HepG2 (cell line): ENCODE data around the gene CCDC17. TPM values are rescaled to one million over a fixed set of nuclear protein-coding genes. Genes with fewer than 3 reads are reported as not detected.

Experiments
- ARID4A ChIP-seq: sonication (generic); formaldehyde crosslinking; IDR thresholded peaks from 2 replicates; pipeline ENCODE4 v1.5.0; 2020; ENCODE audit warnings: mild to moderate bottlenecking, missing genetic modification reagents, borderline replicate concordance
- CREB1 ChIP-seq, 2 experiments: fragments of 450-650 bp in 1 of 2; IDR thresholded peaks; 2 replicates each; pipeline ENCODE4 v1.6.1; 2016 to 2017; ENCODE audit warnings: control low read depth in 1 of 2, mild to moderate bottlenecking in 1 of 2, missing compliant biosample characterization in 1 of 2, missing genetic modification characterization in 1 of 2
- FOXK1 ChIP-seq: sonication (generic); formaldehyde crosslinking; IDR thresholded peaks from 2 replicates; pipeline ENCODE4 v1.4.0; 2020; ENCODE audit warnings: low read depth, missing genetic modification reagents, borderline replicate concordance
- GFI1 ChIP-seq: sonication (generic); formaldehyde crosslinking; IDR thresholded peaks from 2 replicates; pipeline ENCODE4 v1.5.0; 2020; ENCODE audit warnings: missing genetic modification reagents, mild to moderate bottlenecking, borderline replicate concordance
- HOXD1 ChIP-seq: sonication (generic); formaldehyde crosslinking; IDR thresholded peaks from 2 replicates; pipeline ENCODE4 v1.5.0; 2020; ENCODE audit warnings: missing genetic modification reagents
- IKZF4 ChIP-seq: sonication (generic); formaldehyde crosslinking; IDR thresholded peaks from 2 replicates; pipeline ENCODE4 v1.5.1; 2020; ENCODE audit warnings: borderline replicate concordance, mild to moderate bottlenecking, low read depth, missing genetic modification reagents; ENCODE audit errors: not compliant biosample characterization
- IRX3 ChIP-seq: sonication (generic); formaldehyde crosslinking; IDR thresholded peaks from 2 replicates; pipeline ENCODE4 v1.8.1; 2023; ENCODE audit warnings: mild to moderate bottlenecking, low read depth, missing genetic modification reagents, borderline replicate concordance
- KLF9 ChIP-seq: IDR thresholded peaks from 2 replicates; pipeline ENCODE4 v1.6.1; 2016; ENCODE audit warnings: low read depth
- NCOA1 ChIP-seq: sonication (generic); formaldehyde crosslinking; IDR thresholded peaks from 2 replicates; pipeline ENCODE4 v1.9.0; 2021; ENCODE audit warnings: missing genetic modification reagents
- ONECUT2 ChIP-seq: sonication (generic); formaldehyde crosslinking; IDR thresholded peaks from 2 replicates; pipeline ENCODE4 v1.4.0; 2020; ENCODE audit warnings: missing genetic modification reagents
- PHF5A ChIP-seq: IDR thresholded peaks from one replicate; pipeline ENCODE4 v1.6.1; 2018; ENCODE audit warnings: low read depth, missing genetic modification reagents; ENCODE audit not compliant: unreplicated experiment
- SCMH1 ChIP-seq: sonication (generic); formaldehyde crosslinking; IDR thresholded peaks from 2 replicates; pipeline ENCODE4 v1.9.0; 2021; ENCODE audit warnings: missing genetic modification reagents, mild to moderate bottlenecking, borderline replicate concordance
- TAF1 ChIP-seq: sonication (generic); formaldehyde crosslinking; IDR thresholded peaks from 2 replicates; pipeline ENCODE4 v1.4.0; 2020; ENCODE audit warnings: missing genetic modification reagents
- TFE3 ChIP-seq: IDR thresholded peaks from 2 replicates; pipeline ENCODE4 v1.6.1; 2016
- TGIF2 ChIP-seq: IDR thresholded peaks from 2 replicates; pipeline ENCODE4 v1.6.1; 2016; ENCODE audit warnings: control low read depth, missing compliant biosample characterization
- ZBTB8A ChIP-seq: sonication (generic); formaldehyde crosslinking; IDR thresholded peaks from 2 replicates; pipeline ENCODE4 v1.4.0; 2020; ENCODE audit warnings: mild to moderate bottlenecking, low read depth, missing genetic modification reagents, borderline replicate concordance
- ZNF282 ChIP-seq: fragments of 450-650 bp; IDR thresholded peaks from 2 replicates; pipeline ENCODE4 v1.6.1; 2018; ENCODE audit not compliant: partially characterized antibody
- ZNF878 ChIP-seq: sonication (generic); formaldehyde crosslinking; IDR thresholded peaks from 2 replicates; pipeline ENCODE4 v1.8.1; 2023; ENCODE audit warnings: mild to moderate bottlenecking, missing genetic modification reagents, moderate library complexity
- polyA plus RNA-seq, 8 experiments: library from polyadenylated mRNA; depleted of rRNA in 3 of 8; stranded (reverse) in 7 of 8; unstranded in 1 of 8; fragments of >200 nt; fragmentation: Illumina TruSeq in 4 of 8; extraction: Trizol in 4 of 8; gene quantifications; 2 replicates each; pipeline versions ENCODE4 v1.2.1 to v1.2.3, GENCODE V29; 2011 to 2016; ENCODE audit warnings: low read depth in 4 of 8, missing spikeins in 1 of 8, mixed read lengths in 1 of 8; ENCODE audit not compliant: insufficient read depth in 1 of 8
- total RNA-seq, 5 experiments: library from RNA; depleted of rRNA; stranded (reverse); fragments of >200 nt; fragmentation: Illumina TruSeq; extraction: Trizol; gene quantifications; 2 replicates each; pipeline ENCODE4 v1.2.3, GENCODE V29; 2016; ENCODE audit warnings: low read depth in 1 of 5
- TF ChIP-seq, protein P1 (sequence below): sonication (generic); formaldehyde crosslinking; IDR thresholded peaks from 2 replicates; pipeline ENCODE4 v1.8.1; 2023; ENCODE audit warnings: missing genetic modification reagents, inconsistent platforms, borderline replicate concordance

Gene CCDC17
- total and polyA plus RNA-seq, 2 of the 13 experiments (the other 11 are each of a cell fraction or from before 2014, with no cell fraction given) = 1.5 to 3.3 TPM

GRCh38 chr1:45584351-45585109, 39.3 kb downstream of the CCDC17 start (continued):
- TF ChIP-seq, protein P1, sequence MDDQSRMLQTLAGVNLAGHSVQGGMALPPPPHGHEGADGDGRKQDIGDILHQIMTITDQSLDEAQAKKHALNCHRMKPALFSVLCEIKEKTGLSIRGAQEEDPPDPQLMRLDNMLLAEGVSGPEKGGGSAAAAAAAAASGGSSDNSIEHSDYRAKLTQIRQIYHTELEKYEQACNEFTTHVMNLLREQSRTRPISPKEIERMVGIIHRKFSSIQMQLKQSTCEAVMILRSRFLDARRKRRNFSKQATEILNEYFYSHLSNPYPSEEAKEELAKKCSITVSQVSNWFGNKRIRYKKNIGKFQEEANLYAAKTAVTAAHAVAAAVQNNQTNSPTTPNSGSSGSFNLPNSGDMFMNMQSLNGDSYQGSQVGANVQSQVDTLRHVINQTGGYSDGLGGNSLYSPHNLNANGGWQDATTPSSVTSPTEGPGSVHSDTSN (CRISPR knock-in tag) = no peak
- TF ChIP-seq NCOA1 (CRISPR knock-in tag) (no peak), ARID4A (peak; percentile 70), ZBTB8A (no peak; the same call in 1 of the 2 replicates), IKZF4 (CRISPR knock-in tag) (no peak), FOXK1 (CRISPR knock-in tag) (peak; percentile 21; the same call in 1 of the 2 replicates), ZNF878 (CRISPR knock-in tag) (no peak), HOXD1 (CRISPR knock-in tag) (peak; percentile 61; the same call in 1 of the 2 replicates), SCMH1 (no peak), GFI1 (CRISPR knock-in tag) (no peak; the same call in 1 of the 2 replicates), TAF1 (CRISPR knock-in tag) (peak; percentile 37), CREB1 (IDR thresholded peaks at IDR 0.05) (no peak), CREB1 (CRISPR knock-in tag; IDR thresholded peaks at IDR 0.05) (peak; percentile 29; the same call in 1 of the 2 replicates), ONECUT2 (CRISPR knock-in tag) (peak; percentile 35; the same call in 1 of the 2 replicates), TGIF2 (CRISPR knock-in tag) (no peak), TFE3 (CRISPR knock-in tag) (no peak), ZNF282 (no peak), KLF9 (CRISPR knock-in tag) (no peak; the same call in 1 of the 2 replicates), PHF5A (CRISPR knock-in tag) (no peak), IRX3 (CRISPR knock-in tag) (no peak)
